GM12878 (cell line): ENCODE measurements around the gene C16orf92. TPM values are rescaled to one million over a fixed set of nuclear protein-coding genes. Genes with fewer than 3 reads are reported as not detected.

ENCODE experiments used
- ATAC-seq: fragments of 200-7000 bp; cut with Tn5 transposase; 3 replicates; pipeline ENCODE4 v1.9.1; 2020; ENCODE audit warnings: mild to moderate bottlenecking, moderate library complexity
- BruUV-seq: library from RNA; stranded (reverse); fragments of 400-500 nt; replicated peaks from 2 replicates; lab custom pipeline; 2021; lab: Mats Ljungman, UMichigan
- CTCF ChIA-PET: fragments of 300-600 bp; sonication (Branson Sonifier 250); formaldehyde crosslinking; extraction: SDS; loops from one replicate; lab custom pipeline; 2021; ENCODE audit warnings: inconsistent platforms; lab: Yijun Ruan, JAX
- POLR2A ChIA-PET: fragments of 350-600 bp; formaldehyde crosslinking; extraction: SDS; loops from one replicate; lab custom pipeline; 2021; ENCODE audit warnings: inconsistent platforms; lab: Charles Lee
- RAD21 ChIA-PET: fragments of 300-600 bp; sonication (Branson Sonifier 250); formaldehyde crosslinking; loops from one replicate; lab custom pipeline; 2023; ENCODE audit warnings: antibody characterized with exemption; ENCODE audit not compliant: unreplicated experiment; lab: Charles Lee
- SMC1A ChIA-PET: fragments of 300-600 bp; sonication (Branson Sonifier 250); formaldehyde crosslinking; loops from one replicate; lab custom pipeline; 2023; ENCODE audit not compliant: unreplicated experiment, uncharacterized antibody; lab: Charles Lee
- DNase-seq: peaks from one replicate; pipeline ENCODE4 v3.0.0-alpha.2; 2011; ENCODE audit warnings: low read depth, low spot score
- FAIRE-seq: peaks from 3 replicates; lab custom pipeline; 2011; peaks lifted over from hg19 to GRCh38; lab: Jason Lieb, UNC
- H2AFZ ChIP-seq: 2 replicates; pipeline ENCODE4 v1.6.0; 2011; ENCODE audit warnings: low read depth, low read length, control low read depth; ENCODE audit not compliant: control insufficient read depth
- H3K27ac ChIP-seq: 2 replicates; pipeline ENCODE4 v1.5.1; 2011; ENCODE audit warnings: control low read depth; ENCODE audit not compliant: control insufficient read depth, insufficient read depth
- H3K27me3 ChIP-seq, 2 experiments: replicated peaks in 1 of 2; 2 replicates each; pipeline versions ENCODE4 v1.6.0 to v1.6.1; 2011; ENCODE audit warnings: low read length in 1 of 2; ENCODE audit not compliant: control insufficient read depth in 2 of 2, insufficient read depth in 2 of 2
- H3K36me3 ChIP-seq, 2 experiments: 2 replicates each; pipeline ENCODE4 v1.5.1; 2011; ENCODE audit warnings: low read length in 1 of 2; ENCODE audit not compliant: control insufficient read depth in 2 of 2, insufficient read depth in 2 of 2
- H3K4me1 ChIP-seq: 2 replicates; pipeline ENCODE4 v1.6.1; 2011; ENCODE audit warnings: mild to moderate bottlenecking, low read length, moderate library complexity, mixed read lengths; ENCODE audit not compliant: control insufficient read depth, insufficient read depth
- H3K4me2 ChIP-seq: 2 replicates; pipeline ENCODE4 v1.6.0; 2011; ENCODE audit warnings: control low read depth; ENCODE audit not compliant: control insufficient read depth, insufficient read depth
- H3K4me3 ChIP-seq: fragments of 200-600 bp; sonication (generic); 2 replicates; pipeline ENCODE4 v1.5.1; 2016
- H3K79me2 ChIP-seq: 2 replicates; pipeline ENCODE4 v1.6.0; 2011; ENCODE audit warnings: low read length; ENCODE audit not compliant: control insufficient read depth, insufficient read depth
- H3K9ac ChIP-seq: 2 replicates; pipeline ENCODE4 v1.8.0; 2011; ENCODE audit warnings: low read length, control low read depth, mixed read lengths; ENCODE audit not compliant: control insufficient read depth, insufficient read depth
- H3K9me3 ChIP-seq: replicated peaks from 3 replicates; pipeline ENCODE4 v1.5.1; 2011; ENCODE audit warnings: mild to moderate bottlenecking, low read length; ENCODE audit not compliant: control insufficient read depth, insufficient read depth
- H4K20me1 ChIP-seq: 2 replicates; pipeline ENCODE4 v1.6.0; 2011; ENCODE audit not compliant: control insufficient read depth, insufficient read depth
- ATF3 ChIP-seq: IDR thresholded peaks from 2 replicates; pipeline ENCODE4 v1.6.1; 2011; ENCODE audit warnings: low read depth, mild to moderate bottlenecking, low read length, moderate library complexity, borderline replicate concordance; ENCODE audit errors: extremely low read depth
- BHLHE40 ChIP-seq, 2 experiments: fragments of 450-650 bp in 1 of 2; IDR thresholded peaks; 2 replicates each; pipeline ENCODE4 v1.6.1; 2011 to 2017; ENCODE audit warnings: low read depth in 2 of 2, borderline replicate concordance in 1 of 2, improper control_type of control experiment in 1 of 2, low read length in 1 of 2, mild to moderate bottlenecking in 1 of 2
- BRCA1 ChIP-seq: IDR thresholded peaks from 2 replicates; pipeline ENCODE4 v1.6.1; 2011; ENCODE audit warnings: low read depth, low read length, improper control_type of control experiment
- EGR1 ChIP-seq, 2 experiments: IDR thresholded peaks; 1 replicate in 1 of 2; 2 replicates in 1 of 2; pipeline ENCODE4 v1.6.1; 2011 to 2012; ENCODE audit warnings: low read depth in 2 of 2, low read length in 2 of 2, borderline replicate concordance in 1 of 2, mild to moderate bottlenecking in 1 of 2, moderate library complexity in 1 of 2
- MYB ChIP-seq: fragments of 150-350 bp; IDR thresholded peaks from 2 replicates; pipeline ENCODE4 v1.6.1; 2014; ENCODE audit warnings: mild to moderate bottlenecking, low read depth, low read length, borderline replicate concordance
- NRF1 ChIP-seq: conservative IDR thresholded peaks from 2 replicates; pipeline ENCODE4 v1.6.1; 2011; ENCODE audit warnings: mild to moderate bottlenecking, low read depth, low read length, improper control_type of control experiment
- SMAD5 ChIP-seq: IDR thresholded peaks from 2 replicates; pipeline ENCODE4 v1.6.1; 2016; ENCODE audit warnings: antibody characterized with exemption, low read depth
- TCF7 ChIP-seq: IDR thresholded peaks from 2 replicates; pipeline ENCODE4 v1.6.1; 2014; ENCODE audit warnings: antibody characterized with exemption, borderline replicate concordance
- WGBS: methylation state at CpG from one replicate; pipeline ENCODE4 v1.1.6; 2016; ENCODE audit warnings: low lambda C conversion rate; ENCODE audit not compliant: insufficient replicate concordance, insufficient coverage; ENCODE audit errors: missing lambda C conversion rate; 5-methylcytosine and 5-hydroxymethylcytosine counted together
- in situ Hi-C: fragments of 300-500 bp; cut with MboI; formaldehyde crosslinking; loops from 9 replicates; pipeline ENCODE4 v1.14.3; 2018; ENCODE audit warnings: mixed read lengths
- intact Hi-C: fragments of 100-400 bp; cut with micrococcal nuclease; formaldehyde crosslinking; loops from one replicate; pipeline ENCODE4 v1.14.2; 2022; ENCODE audit not compliant: unreplicated experiment
- polyA plus RNA-seq, 11 experiments: library from polyadenylated mRNA; depleted of rRNA in 4 of 11; unstranded in 6 of 11; stranded (reverse) in 5 of 11; fragments of >200 nt; fragmentation: Nextera tagmentation in 4 of 11; fragmentation: Illumina TruSeq in 1 of 11; extraction: Ambion mirVana in 4 of 11; extraction: Trizol in 1 of 11; gene quantifications; 1 replicate in 1 of 11; 2 replicates in 10 of 11; pipeline versions ENCODE4 v1.2.1 to v1.2.3, GENCODE V29; 2011 to 2016; ENCODE audit warnings: inconsistent platforms in 2 of 11, missing spikeins in 2 of 11, low read depth in 1 of 11
- total RNA-seq, 4 experiments: library from RNA; depleted of rRNA in 3 of 4; stranded (reverse); fragments of >200 nt in 3 of 4; fragmentation: Illumina TruSeq in 1 of 4; extraction: Trizol in 1 of 4; gene quantifications; 2 replicates each; pipeline versions ENCODE4 v1.2.1 to v1.2.3, GENCODE V29; 2013 to 2021

The C16orf92 gene
- total and polyA plus RNA-seq, 10 of the 15 experiments (the other 5 are each of a cell fraction or from before 2014, with no cell fraction given) = not detected

GRCh38 chr16:30010844-30011713 is 11.9 kb upstream of the C16orf92 start, which contains the start of gene DOC2A:
DOC2A (minus strand) TSS chr16:30011027; CDS start chr16:30010222, 805 bp downstream.
- POLR2A ChIA-PET = interaction anchor here (0.6 kb wide), 1 partner anchor 17 kb away, joined by 3 read pairs; no protein-coding TSS in a partner anchor
- in situ Hi-C loops (loop anchor here (25.0 kb wide), 1 partner anchor 899 kb away; no protein-coding TSS in a partner anchor), intact Hi-C loops (no loop called here)
- Histone ChIP-seq H3K36me3 (no peaks in the 10 kb centered on the region), H3K79me2 (no peaks in the 10 kb centered on the region), H3K27ac (no peak within 1 kb of the TSS), H2AFZ (no peak within 1 kb of the TSS; the same call in 1 of the 2 replicates), H4K20me1 (no peaks in the 10 kb centered on the region), H3K4me1 (no peaks in the 10 kb centered on the region), H3K27me3 (peaks cover 3 to 7% of the 10 kb centered on the region in 2 experiments; a peak in 3 of 4 replicates), H3K4me3 (0 out of 2 replicates have a peak within 1 kb of the TSS, but pooled peaks have one; percentile 32), H3K9ac (no peak within 1 kb of the TSS), H3K4me2 (peak within 1 kb of the TSS; percentile 55), H3K9me3 (no peaks in the 10 kb centered on the region)
- RAD21 ChIA-PET = interaction anchor here (0.6 kb wide), 3 partner anchors 158 to 316 kb away, joined by 3 to 4 read pairs (median 3); no protein-coding TSS in a partner anchor
- DNase-seq = no peak
- BruUV-seq = no TSS peak
- SMC1A ChIA-PET = no interaction called here
- FAIRE-seq = no peak
- ATAC-seq = peak; percentile 58
- TF ChIP-seq BHLHE40 (IDR thresholded peaks at IDR 0.05; ENCODE audit: borderline replicate concordance in 1 of 2, low read depth in 2 of 2, low read length in 1 of 2) (peak in 1 of 2 experiments; percentile 56; a peak in 2 of 4 replicates), ATF3 (no peak), MYB (no peak), EGR1 (IDR thresholded peaks at IDR 0.05; ENCODE audit: borderline replicate concordance in 1 of 2, low read depth in 2 of 2, low read length in 2 of 2) (peak in 1 of 2 experiments; percentile 27; a peak in 1 of 3 replicates), SMAD5 (no peak), NRF1 (no peak), BRCA1 (no peak), TCF7 (no peak)
- CTCF ChIA-PET = no interaction called here
- 4% methylated on average over 39 of the region's 99 CpGs for WGBS
